Astrocyte (in vitro differentiated cells and primary cell): ENCODE measurements around the gene AIRE. TPM values are rescaled to one million over a fixed set of nuclear protein-coding genes. Genes with fewer than 3 reads are reported as not detected.

Experiments used
- DNase-seq: peaks from one replicate; pipeline ENCODE4 v3.0.0-alpha.2; 2010; ENCODE audit warnings: low read depth
- FAIRE-seq: peaks from 2 replicates; lab custom pipeline; 2011; peaks lifted over from hg19 to GRCh38; lab: Jason Lieb, UNC
- H2AFZ ChIP-seq: 2 replicates; pipeline ENCODE4 v1.6.0; 2012; ENCODE audit warnings: low read depth, low read length, inconsistent platforms
- H3K27ac ChIP-seq: 2 replicates; pipeline ENCODE4 v1.5.1; 2011; ENCODE audit warnings: low read depth, low read length, inconsistent platforms
- H3K27me3 ChIP-seq: 2 replicates; pipeline ENCODE4 v1.6.0; 2011; ENCODE audit warnings: low read length, inconsistent platforms; ENCODE audit not compliant: insufficient read depth
- H3K36me3 ChIP-seq: 2 replicates; pipeline ENCODE4 v1.5.1; 2011; ENCODE audit warnings: low read length, inconsistent platforms; ENCODE audit not compliant: insufficient read depth
- H3K4me1 ChIP-seq: 2 replicates; pipeline ENCODE4 v1.5.1; 2011; ENCODE audit warnings: low read length, inconsistent platforms; ENCODE audit not compliant: insufficient read depth
- H3K4me2 ChIP-seq: 2 replicates; pipeline ENCODE4 v1.6.0; 2012; ENCODE audit warnings: low read length, inconsistent platforms
- H3K4me3 ChIP-seq: 2 replicates; pipeline ENCODE4 v1.5.1; 2011; ENCODE audit warnings: low read depth, mild to moderate bottlenecking, low read length, inconsistent platforms; ENCODE audit not compliant: insufficient read depth
- H3K79me2 ChIP-seq: 2 replicates; pipeline ENCODE4 v1.6.0; 2012; ENCODE audit warnings: mild to moderate bottlenecking, low read length, inconsistent platforms; ENCODE audit not compliant: insufficient read depth
- H3K9ac ChIP-seq: 2 replicates; pipeline ENCODE4 v1.6.0; 2012; ENCODE audit warnings: mild to moderate bottlenecking, low read length, inconsistent platforms
- H3K9me3 ChIP-seq: 2 replicates; pipeline ENCODE4 v1.5.1; 2012; ENCODE audit warnings: low read depth, mild to moderate bottlenecking, low read length, inconsistent platforms; ENCODE audit not compliant: insufficient read depth
- H4K20me1 ChIP-seq: 2 replicates; pipeline ENCODE4 v1.6.0; 2012; ENCODE audit warnings: low read length, inconsistent platforms; ENCODE audit not compliant: insufficient read depth
- H3K27ac Mint-ChIP-seq: one replicate; pipeline ENCODE4 v1.8.0; 2021; ENCODE audit warnings: mild to moderate bottlenecking, mixed read lengths; ENCODE audit not compliant: unreplicated experiment
- H3K27me3 Mint-ChIP-seq: one replicate; pipeline ENCODE4 v1.8.0; 2021; ENCODE audit warnings: low read depth, mixed read lengths; ENCODE audit not compliant: unreplicated experiment
- H3K36me3 Mint-ChIP-seq: one replicate; pipeline ENCODE4 v1.8.0; 2021; ENCODE audit warnings: low read depth, mixed read lengths; ENCODE audit not compliant: unreplicated experiment
- H3K4me1 Mint-ChIP-seq: one replicate; pipeline ENCODE4 v1.8.0; 2021; ENCODE audit warnings: low read depth, mixed read lengths; ENCODE audit not compliant: unreplicated experiment
- H3K4me3 Mint-ChIP-seq: one replicate; pipeline ENCODE4 v1.8.0; 2021; ENCODE audit warnings: mild to moderate bottlenecking, moderate library complexity, mixed read lengths; ENCODE audit not compliant: unreplicated experiment
- H3K9me3 Mint-ChIP-seq: one replicate; pipeline ENCODE4 v1.8.0; 2021; ENCODE audit warnings: mild to moderate bottlenecking, mixed read lengths; ENCODE audit not compliant: unreplicated experiment
- EZH2 ChIP-seq: IDR thresholded peaks from 2 replicates; pipeline ENCODE4 v1.6.1; 2012; ENCODE audit warnings: mild to moderate bottlenecking, low read length, inconsistent platforms; ENCODE audit not compliant: insufficient read depth
- total RNA-seq: library from RNA; stranded (reverse); gene quantifications from 2 replicates; pipeline ENCODE4 v1.2.1, GENCODE V29; 2021
- TF ChIP-seq, protein P1 (sequence below): IDR thresholded peaks from 2 replicates; pipeline ENCODE4 v1.5.1; 2011; ENCODE audit warnings: low read depth, mild to moderate bottlenecking, inconsistent platforms, low read length, moderate library complexity; ENCODE audit not compliant: insufficient read depth

AIRE gene
- total RNA-seq, 1 donor from 2014 or later: 0.07 TPM

GRCh38 chr21:44322621-44323325 is 37.1 kb downstream of the AIRE start:
- no peak overlapping the region for H3K27ac Mint-ChIP-seq
- no peaks in the 10 kb centered on the region for H3K9me3 Mint-ChIP-seq
- H3K27me3 Mint-ChIP-seq: no peaks in the 10 kb centered on the region
- no peak for TF ChIP-seq EZH2
- TF ChIP-seq, protein P1, sequence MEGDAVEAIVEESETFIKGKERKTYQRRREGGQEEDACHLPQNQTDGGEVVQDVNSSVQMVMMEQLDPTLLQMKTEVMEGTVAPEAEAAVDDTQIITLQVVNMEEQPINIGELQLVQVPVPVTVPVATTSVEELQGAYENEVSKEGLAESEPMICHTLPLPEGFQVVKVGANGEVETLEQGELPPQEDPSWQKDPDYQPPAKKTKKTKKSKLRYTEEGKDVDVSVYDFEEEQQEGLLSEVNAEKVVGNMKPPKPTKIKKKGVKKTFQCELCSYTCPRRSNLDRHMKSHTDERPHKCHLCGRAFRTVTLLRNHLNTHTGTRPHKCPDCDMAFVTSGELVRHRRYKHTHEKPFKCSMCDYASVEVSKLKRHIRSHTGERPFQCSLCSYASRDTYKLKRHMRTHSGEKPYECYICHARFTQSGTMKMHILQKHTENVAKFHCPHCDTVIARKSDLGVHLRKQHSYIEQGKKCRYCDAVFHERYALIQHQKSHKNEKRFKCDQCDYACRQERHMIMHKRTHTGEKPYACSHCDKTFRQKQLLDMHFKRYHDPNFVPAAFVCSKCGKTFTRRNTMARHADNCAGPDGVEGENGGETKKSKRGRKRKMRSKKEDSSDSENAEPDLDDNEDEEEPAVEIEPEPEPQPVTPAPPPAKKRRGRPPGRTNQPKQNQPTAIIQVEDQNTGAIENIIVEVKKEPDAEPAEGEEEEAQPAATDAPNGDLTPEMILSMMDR: no peak
- no peak overlapping the region for H3K9ac ChIP-seq
- H3K4me3 ChIP-seq: no peak overlapping the region
- no peaks in the 10 kb centered on the region for H3K27me3 ChIP-seq
- FAIRE-seq (no peak), DNase-seq (no peak)
- H3K4me1 ChIP-seq: no peaks in the 10 kb centered on the region
- no peak overlapping the region for H2AFZ ChIP-seq
- no peaks in the 10 kb centered on the region for H3K36me3 ChIP-seq
- no peaks in the 10 kb centered on the region for H3K79me2 ChIP-seq
- H3K27ac ChIP-seq: no peak overlapping the region
- H3K4me3 Mint-ChIP-seq: no peak overlapping the region
- H3K4me2 ChIP-seq: no peak overlapping the region
- H4K20me1 ChIP-seq: no peaks in the 10 kb centered on the region
- peaks cover 4% of the 10 kb centered on the region for H3K36me3 Mint-ChIP-seq
- H3K4me1 Mint-ChIP-seq: no peaks in the 10 kb centered on the region
- no peaks in the 10 kb centered on the region for H3K9me3 ChIP-seq

DNA sequence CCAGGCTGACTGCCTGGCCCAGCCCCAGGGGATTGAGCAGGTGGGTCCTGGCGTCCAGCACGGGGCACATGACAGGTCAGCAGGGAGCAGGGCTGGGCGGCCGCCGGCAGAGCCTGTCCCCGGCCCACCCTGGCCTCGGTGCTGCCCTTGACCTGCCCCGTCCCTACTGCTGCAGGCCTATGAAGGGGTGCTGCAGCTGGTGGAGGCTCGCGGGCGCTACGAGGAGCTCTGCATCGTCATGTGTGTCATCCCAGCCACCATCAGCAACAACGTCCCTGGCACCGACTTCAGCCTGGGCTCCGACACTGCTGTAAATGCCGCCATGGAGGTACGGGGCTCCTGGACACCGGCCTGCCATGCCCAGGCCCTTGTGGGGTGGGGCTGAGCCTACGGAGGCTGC is 37.9 kb downstream of the AIRE start:
- Mint-ChIP-seq H3K27ac (no peak overlapping the region), H3K9me3 (no peaks in the 10 kb centered on the region), H3K36me3 (peaks cover 3% of the 10 kb centered on the region), H3K4me1 (no peaks in the 10 kb centered on the region), H3K27me3 (no peaks in the 10 kb centered on the region), H3K4me3 (no peak overlapping the region)
- Histone ChIP-seq H3K4me1 (no peaks in the 10 kb centered on the region), H4K20me1 (no peaks in the 10 kb centered on the region), H3K79me2 (no peaks in the 10 kb centered on the region), H3K27me3 (no peaks in the 10 kb centered on the region), H2AFZ (no peak overlapping the region), H3K4me3 (no peak overlapping the region), H3K27ac (no peak overlapping the region), H3K9ac (no peak overlapping the region), H3K36me3 (no peaks in the 10 kb centered on the region), H3K9me3 (no peaks in the 10 kb centered on the region), H3K4me2 (no peak overlapping the region)
- TF ChIP-seq EZH2: no peak
- TF ChIP-seq, protein P1: no peak
- FAIRE-seq: no peak
- DNase-seq: no peak

- no peak for DNase-seq
- Histone ChIP-seq H3K4me1 (no peaks in the 10 kb centered on the region), H3K27me3 (no peaks in the 10 kb centered on the region), H2AFZ (no peak overlapping the region), H4K20me1 (no peaks in the 10 kb centered on the region), H3K4me2 (no peak overlapping the region), H3K79me2 (no peaks in the 10 kb centered on the region), H3K4me3 (no peak overlapping the region), H3K36me3 (no peaks in the 10 kb centered on the region), H3K27ac (no peak overlapping the region), H3K9ac (no peak overlapping the region), H3K9me3 (no peaks in the 10 kb centered on the region)
- Mint-ChIP-seq H3K9me3 (no peaks in the 10 kb centered on the region), H3K27ac (no peak overlapping the region), H3K36me3 (peaks cover under 1% of the 10 kb centered on the region), H3K4me3 (no peak overlapping the region), H3K27me3 (no peaks in the 10 kb centered on the region), H3K4me1 (no peaks in the 10 kb centered on the region)
- TF ChIP-seq, protein P1: no peak
- no peak for TF ChIP-seq EZH2
- FAIRE-seq: no peak
These were observed 38.6 kb downstream of the AIRE start for GRCh38 chr21:44324106-44324853.
